Measurements from ENCODE around the gene LRP2.

LRP2 gene

GRCh38 chr2:169303579-169304305 lies 58.6 kb downstream of the LRP2 start:
- TF ChIP-seq CREB1 (IDR thresholded peaks at IDR 0.05; ENCODE audit: low read depth) (no peak), EP300 (IDR thresholded peaks at IDR 0.05; ENCODE audit: borderline replicate concordance) (no peak), NFIC (IDR thresholded peaks at IDR 0.05) (no peak), FOXM1 (IDR thresholded peaks at IDR 0.05; ENCODE audit: borderline replicate concordance, low read depth) (no peak), TCF12 (IDR thresholded peaks at IDR 0.05; ENCODE audit: low read depth) (no peak), TEAD4 (IDR thresholded peaks at IDR 0.05) (no peak), EGR1 (IDR thresholded peaks at IDR 0.05) (no peak), USF1 (IDR thresholded peaks at IDR 0.05) (no peak), YY1 (IDR thresholded peaks at IDR 0.05; ENCODE audit: low read depth) (no peak), CEBPB (IDR thresholded peaks at IDR 0.05) (no peak), ZBTB7A (IDR thresholded peaks at IDR 0.05; ENCODE audit: low read depth) (no peak)

- no peak for TF ChIP-seq REST (IDR thresholded peaks at IDR 0.05; ENCODE audit: low read depth)
- TF ChIP-seq RAD21 (IDR thresholded peaks at IDR 0.05; ENCODE audit: low read depth) = no peak
- TF ChIP-seq TEAD4 (IDR thresholded peaks at IDR 0.05) = no peak
- no peak for TF ChIP-seq FOXM1 (IDR thresholded peaks at IDR 0.05; ENCODE audit: borderline replicate concordance, low read depth)
- no peak for TF ChIP-seq TCF12 (IDR thresholded peaks at IDR 0.05; ENCODE audit: low read depth)
- no peak for TF ChIP-seq CREB1 (IDR thresholded peaks at IDR 0.05; ENCODE audit: low read depth)
- no peak for TF ChIP-seq CEBPB (IDR thresholded peaks at IDR 0.05)
- TF ChIP-seq EGR1 (IDR thresholded peaks at IDR 0.05) = no peak
- TF ChIP-seq MAX (IDR thresholded peaks at IDR 0.05) = no peak
- no peak for TF ChIP-seq EP300 (IDR thresholded peaks at IDR 0.05; ENCODE audit: borderline replicate concordance)
- no peak for TF ChIP-seq USF1 (IDR thresholded peaks at IDR 0.05)
- TF ChIP-seq NFIC (IDR thresholded peaks at IDR 0.05) = no peak
- no peak for TF ChIP-seq YY1 (IDR thresholded peaks at IDR 0.05; ENCODE audit: low read depth)
- no peak for TF ChIP-seq TAF1 (IDR thresholded peaks at IDR 0.05; ENCODE audit: low read depth)
- no peak for TF ChIP-seq ZBTB7A (IDR thresholded peaks at IDR 0.05; ENCODE audit: low read depth)
Measured at GRCh38 chr2:169302364-169302763, 60.0 kb downstream of the LRP2 start.

GRCh38 chr2:169301596-169302335 lies 60.6 kb downstream of the LRP2 start:
- TF ChIP-seq TAF1 (IDR thresholded peaks at IDR 0.05; ENCODE audit: low read depth) = no peak
- TF ChIP-seq CEBPB (IDR thresholded peaks at IDR 0.05) = no peak
- TF ChIP-seq NFIC (IDR thresholded peaks at IDR 0.05) = no peak
- TF ChIP-seq RAD21 (IDR thresholded peaks at IDR 0.05; ENCODE audit: low read depth) = no peak
- TF ChIP-seq CREB1 (IDR thresholded peaks at IDR 0.05; ENCODE audit: low read depth) = no peak
- no peak for TF ChIP-seq USF1 (IDR thresholded peaks at IDR 0.05)
- no peak for TF ChIP-seq EP300 (IDR thresholded peaks at IDR 0.05; ENCODE audit: borderline replicate concordance)
- no peak for TF ChIP-seq MAX (IDR thresholded peaks at IDR 0.05)
- TF ChIP-seq REST (IDR thresholded peaks at IDR 0.05; ENCODE audit: low read depth) = no peak
- no peak for TF ChIP-seq ZBTB7A (IDR thresholded peaks at IDR 0.05; ENCODE audit: low read depth)
- no peak for TF ChIP-seq EGR1 (IDR thresholded peaks at IDR 0.05)

GRCh38 chr2:169300636-169301530 lies 61.5 kb downstream of the LRP2 start:
- no peak for TF ChIP-seq MAX (IDR thresholded peaks at IDR 0.05)
- TF ChIP-seq YY1 (IDR thresholded peaks at IDR 0.05; ENCODE audit: low read depth) = no peak
- TF ChIP-seq TAF1 (IDR thresholded peaks at IDR 0.05; ENCODE audit: low read depth) = no peak
- no peak for TF ChIP-seq CEBPB (IDR thresholded peaks at IDR 0.05)
- TF ChIP-seq ZBTB7A (IDR thresholded peaks at IDR 0.05; ENCODE audit: low read depth) = no peak
- no peak for TF ChIP-seq NFIC (IDR thresholded peaks at IDR 0.05)
- TF ChIP-seq USF1 (IDR thresholded peaks at IDR 0.05) = no peak
- TF ChIP-seq EGR1 (IDR thresholded peaks at IDR 0.05) = no peak
- no peak for TF ChIP-seq REST (IDR thresholded peaks at IDR 0.05; ENCODE audit: low read depth)
- TF ChIP-seq RAD21 (IDR thresholded peaks at IDR 0.05; ENCODE audit: low read depth) = no peak
- no peak for TF ChIP-seq CREB1 (IDR thresholded peaks at IDR 0.05; ENCODE audit: low read depth)
- TF ChIP-seq EP300 (IDR thresholded peaks at IDR 0.05; ENCODE audit: borderline replicate concordance) = no peak
- no peak for TF ChIP-seq TEAD4 (IDR thresholded peaks at IDR 0.05)
- no peak for TF ChIP-seq FOXM1 (IDR thresholded peaks at IDR 0.05; ENCODE audit: borderline replicate concordance, low read depth)
- TF ChIP-seq TCF12 (IDR thresholded peaks at IDR 0.05; ENCODE audit: low read depth) = no peak

All from Ishikawa (cell line).